IPS DF 6.9 (cell line): ENCODE data around the gene GATAD1.
"Not testable (repeated sequence)": the region's sequence is repeated elsewhere in the genome, so short reads cannot be mapped to it uniquely, and the experiment has no call there.

Experiments used
- DNase-seq: peaks from one replicate; pipeline ENCODE4 v3.0.0-alpha.2; 2013; ENCODE audit warnings: low read depth, low spot score
- H3K27ac ChIP-seq: one replicate; pipeline ENCODE4 v1.5.1; 2013; ENCODE audit warnings: low read length, control low read depth
- H3K27me3 ChIP-seq: 2 replicates; pipeline ENCODE4 v1.6.1; 2013; ENCODE audit warnings: mild to moderate bottlenecking, low read length; ENCODE audit not compliant: control insufficient read depth, insufficient read depth
- H3K36me3 ChIP-seq: 2 replicates; pipeline ENCODE4 v1.6.1; 2013; ENCODE audit warnings: low read length; ENCODE audit not compliant: control insufficient read depth, insufficient read depth
- H3K4me1 ChIP-seq: 2 replicates; pipeline ENCODE4 v1.6.1; 2013; ENCODE audit warnings: low read length; ENCODE audit not compliant: control insufficient read depth, insufficient read depth
- H3K4me3 ChIP-seq: 2 replicates; pipeline ENCODE4 v1.5.1; 2013; ENCODE audit warnings: mild to moderate bottlenecking, low read length
- H3K9me3 ChIP-seq: 2 replicates; pipeline ENCODE4 v1.6.1; 2013; ENCODE audit warnings: low read length, inconsistent platforms; ENCODE audit not compliant: control insufficient read depth, insufficient read depth
- WGBS: extraction: QIAGEN DNeasy Blood & Tissue Kit; methylation state at CpG from one replicate; pipeline ENCODE4 v1.1.7; 2013; ENCODE audit warnings: mixed read lengths, missing lambda C conversion rate; ENCODE audit not compliant: insufficient read length, insufficient coverage; 5-methylcytosine and 5-hydroxymethylcytosine counted together

Gene GATAD1

DNA sequence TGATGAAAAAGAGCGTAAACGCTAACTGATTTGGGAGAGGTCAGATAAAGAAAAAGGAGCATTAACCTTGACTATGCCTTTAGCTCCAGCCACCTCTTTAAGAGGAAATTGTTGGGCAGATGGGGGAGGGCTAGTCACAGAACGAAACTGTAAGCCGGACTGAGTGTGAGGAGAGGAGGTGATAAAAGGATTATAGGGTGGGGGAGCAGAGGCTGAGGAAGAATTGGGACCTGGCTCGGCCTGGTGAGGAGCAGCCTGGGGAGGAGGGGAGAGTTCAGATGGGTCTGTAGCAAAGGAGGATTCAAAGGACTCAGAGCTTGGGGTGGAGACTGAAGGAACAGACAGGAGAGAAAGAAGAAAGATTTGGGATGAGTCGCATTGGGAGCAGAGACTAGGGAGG, 36.3 kb downstream of the GATAD1 start:
- H3K4me1 ChIP-seq, H3K27me3 ChIP-seq, H3K27ac ChIP-seq, DNase-seq, H3K9me3 ChIP-seq, H3K4me3 ChIP-seq, H3K36me3 ChIP-seq: not testable (repeated sequence)
- WGBS: no CpG with 5 or more reads among the region's 6 CpGs

DNA sequence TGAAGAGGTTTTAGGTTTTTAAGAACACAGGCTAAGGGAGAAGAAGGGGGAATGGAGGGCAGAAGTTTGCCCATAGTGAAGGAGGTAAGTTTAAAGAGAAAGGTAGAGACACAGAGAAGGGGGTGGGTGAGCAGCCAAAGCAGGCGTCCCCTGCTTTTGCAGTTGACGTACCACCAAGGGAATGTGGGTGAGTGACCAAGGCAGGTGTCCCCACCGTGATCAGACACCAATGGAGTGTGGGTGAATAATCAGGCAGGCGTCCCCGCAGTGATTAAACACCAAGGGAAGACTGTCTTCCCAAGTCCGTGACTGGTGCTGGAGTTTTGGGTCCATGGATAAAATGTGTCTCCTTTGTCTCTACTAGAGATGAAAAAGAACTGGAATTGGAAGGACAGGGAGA, 36.9 kb downstream of the GATAD1 start:
- H3K4me1 ChIP-seq, H3K27ac ChIP-seq, H3K9me3 ChIP-seq, H3K27me3 ChIP-seq, H3K4me3 ChIP-seq, H3K36me3 ChIP-seq, DNase-seq: not testable (repeated sequence)
- no CpG with 5 or more reads among the region's 6 CpGs for WGBS

DNA sequence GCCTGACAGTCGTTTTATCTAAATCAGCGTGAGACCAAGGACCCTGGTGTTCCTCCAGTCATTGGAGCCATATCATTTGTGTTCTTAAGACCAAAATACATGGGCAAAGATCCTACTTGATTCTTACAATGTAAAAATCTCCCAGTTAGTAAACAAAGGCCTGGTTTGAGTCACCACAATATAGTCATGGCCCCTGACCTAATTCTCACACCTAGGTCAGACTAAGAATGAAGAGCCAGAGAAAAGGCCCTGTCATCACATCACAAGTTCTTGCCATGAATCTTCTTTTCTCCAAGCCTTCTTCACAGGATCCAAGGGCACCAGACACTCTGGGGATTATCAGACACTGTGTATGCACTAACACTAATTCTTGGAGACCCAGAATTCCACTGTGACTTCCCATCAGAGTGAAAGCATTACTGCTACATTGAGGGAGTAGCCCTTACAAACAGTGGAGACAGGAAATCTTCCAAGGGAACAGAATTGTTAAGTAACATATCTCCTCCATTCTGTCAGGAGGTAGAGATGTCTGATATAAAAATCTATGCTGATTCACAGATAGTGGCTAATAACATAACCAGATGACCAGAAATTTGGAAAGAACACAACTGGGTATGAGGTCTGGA, 38.1 kb downstream of the GATAD1 start:
- Histone ChIP-seq H3K4me3 (no peak overlapping the region), H3K4me1 (no peaks in the 10 kb centered on the region), H3K27ac (no peak overlapping the region), H3K9me3 (no peaks in the 10 kb centered on the region), H3K36me3 (peaks cover 4% of the 10 kb centered on the region; the same call in 1 of the 2 replicates), H3K27me3 (no peaks in the 10 kb centered on the region)
- no CpG with 5 or more reads among the region's 2 CpGs for WGBS
- no peak for DNase-seq

DNA sequence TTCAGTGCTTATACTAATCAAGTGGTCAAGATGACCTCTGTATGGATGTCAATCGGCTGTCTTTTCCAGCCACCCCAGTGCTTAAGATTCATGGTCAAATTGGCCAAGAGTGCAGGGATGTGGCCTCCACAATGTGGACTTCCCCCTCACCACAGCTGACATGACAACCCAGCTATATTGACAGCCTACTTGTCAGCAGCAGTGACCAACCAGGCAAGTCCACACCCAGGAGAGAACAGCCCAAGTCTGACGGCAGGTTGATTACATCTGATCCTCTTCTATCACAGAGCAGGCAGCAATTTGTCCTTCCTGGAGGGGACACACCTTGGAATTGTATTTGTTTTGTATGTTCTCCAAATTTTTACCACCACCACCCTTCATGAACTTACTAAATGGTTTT, 38.7 kb downstream of the GATAD1 start:
- no CpG with 5 or more reads among the region's 2 CpGs for WGBS
- H3K36me3 ChIP-seq: peaks cover 4% of the 10 kb centered on the region; the same call in 1 of the 2 replicates
- H3K27ac ChIP-seq: no peak overlapping the region

DNA sequence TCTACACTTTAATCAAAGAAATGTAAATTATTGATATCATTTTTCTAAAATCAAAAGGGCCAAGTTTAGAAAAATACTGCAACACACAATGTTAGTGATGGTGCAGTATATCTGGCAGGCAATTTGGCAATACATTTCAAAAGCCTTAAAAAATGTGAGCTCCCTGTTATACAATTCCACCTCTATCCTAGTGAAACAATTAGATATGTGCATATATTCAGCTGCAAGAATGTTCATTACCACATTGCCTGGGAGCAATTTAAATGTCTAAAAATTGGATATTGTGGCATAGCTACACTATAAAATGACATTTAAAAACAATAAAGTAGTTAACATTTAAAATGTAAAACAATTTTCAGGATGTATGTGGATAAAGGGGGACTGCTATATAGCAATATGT, 40.5 kb downstream of the GATAD1 start:
- DNase-seq: no peak
- no peak overlapping the region for H3K4me3 ChIP-seq
- no peak overlapping the region for H3K27ac ChIP-seq
- H3K9me3 ChIP-seq: no peaks in the 10 kb centered on the region
- no peaks in the 10 kb centered on the region for H3K4me1 ChIP-seq
- peaks cover 6% of the 10 kb centered on the region; the same call in 1 of the 2 replicates for H3K36me3 ChIP-seq
- H3K27me3 ChIP-seq: no peaks in the 10 kb centered on the region

More for the DNA sequence above, 38.7 kb downstream of the GATAD1 start:
- no peak for DNase-seq
- Histone ChIP-seq H3K9me3 (no peaks in the 10 kb centered on the region), H3K4me1 (no peaks in the 10 kb centered on the region), H3K4me3 (no peak overlapping the region), H3K27me3 (no peaks in the 10 kb centered on the region)

DNA sequence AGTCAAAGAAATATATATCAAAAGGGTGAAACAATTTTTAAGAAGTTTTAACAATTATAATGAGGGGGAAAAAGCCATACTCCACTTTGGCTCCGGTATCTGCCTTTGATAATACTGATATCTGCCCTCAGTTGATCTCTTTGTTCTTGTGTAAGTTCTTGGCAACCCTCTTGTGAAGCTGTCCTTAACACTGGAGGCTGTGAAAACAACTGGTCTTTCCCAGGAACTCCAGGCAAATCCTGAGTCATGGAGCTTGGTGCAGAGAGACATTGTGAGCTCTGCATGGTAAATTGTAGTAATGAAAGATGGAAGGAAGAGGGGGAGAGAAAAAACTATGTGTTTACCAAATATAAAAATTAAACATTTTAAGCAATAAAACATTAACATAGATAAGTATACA, 42.4 kb downstream of the GATAD1 start:
- Histone ChIP-seq H3K36me3 (peaks cover 6% of the 10 kb centered on the region; the same call in 1 of the 2 replicates), H3K4me1 (no peaks in the 10 kb centered on the region), H3K4me3 (no peak overlapping the region), H3K9me3 (no peaks in the 10 kb centered on the region), H3K27ac (no peak overlapping the region), H3K27me3 (no peaks in the 10 kb centered on the region)
- no CpG with 5 or more reads among the region's 1 CpG for WGBS
- no peak for DNase-seq

DNA sequence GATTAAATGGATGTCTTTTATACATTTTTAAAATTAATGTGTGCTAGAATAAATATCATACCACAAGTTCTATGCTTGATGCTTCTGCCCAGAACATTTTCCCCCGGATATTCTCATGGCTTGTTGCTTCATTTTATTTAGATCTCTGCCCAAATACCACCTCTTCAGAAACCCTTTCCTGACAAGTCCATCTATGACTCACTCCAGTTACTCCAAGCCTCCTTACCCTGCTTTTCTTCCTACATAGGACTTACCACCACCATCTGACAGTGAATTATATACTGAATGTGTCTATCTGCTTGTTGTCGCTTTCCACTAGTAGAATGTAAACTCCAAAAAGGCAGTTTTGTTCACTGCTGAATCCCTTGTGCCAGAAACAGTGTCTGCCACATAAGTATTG, 49.6 kb downstream of the GATAD1 start:
- Histone ChIP-seq H3K4me1 (no peaks in the 10 kb centered on the region), H3K9me3 (no peaks in the 10 kb centered on the region), H3K27me3 (no peaks in the 10 kb centered on the region; the same call in 1 of the 2 replicates), H3K4me3 (no peak overlapping the region), H3K27ac (no peak overlapping the region), H3K36me3 (peaks cover 8% of the 10 kb centered on the region; the same call in 1 of the 2 replicates)
- WGBS: no CpG with 5 or more reads among the region's 2 CpGs
- no peak for DNase-seq

DNA sequence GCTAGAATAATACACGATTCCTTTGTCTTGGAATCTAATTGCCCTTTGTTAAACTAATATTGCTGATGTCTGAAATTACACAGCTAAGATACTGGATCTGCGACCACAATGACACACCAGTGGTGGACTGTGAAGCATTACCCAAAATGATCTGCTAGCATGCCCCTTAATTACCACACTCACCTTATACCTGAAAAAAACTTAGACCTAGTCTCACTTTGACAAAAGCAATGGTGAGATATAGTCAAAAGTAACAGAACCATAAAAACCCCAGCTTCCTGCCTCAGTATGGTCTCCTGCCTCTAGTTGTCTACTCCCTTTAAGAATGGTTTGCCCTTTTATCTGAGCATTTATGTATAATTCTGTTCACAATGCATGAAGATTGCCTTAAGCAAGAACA, 51.3 kb downstream of the GATAD1 start:
- H3K27me3 ChIP-seq: no peaks in the 10 kb centered on the region; the same call in 1 of the 2 replicates
- WGBS: no CpG with 5 or more reads among the region's 2 CpGs
- DNase-seq: no peak
- no peaks in the 10 kb centered on the region for H3K9me3 ChIP-seq
- H3K4me1 ChIP-seq: no peaks in the 10 kb centered on the region
- H3K36me3 ChIP-seq: peaks cover 6% of the 10 kb centered on the region; the same call in 1 of the 2 replicates
- H3K4me3 ChIP-seq: no peak overlapping the region
- H3K27ac ChIP-seq: no peak overlapping the region

DNA sequence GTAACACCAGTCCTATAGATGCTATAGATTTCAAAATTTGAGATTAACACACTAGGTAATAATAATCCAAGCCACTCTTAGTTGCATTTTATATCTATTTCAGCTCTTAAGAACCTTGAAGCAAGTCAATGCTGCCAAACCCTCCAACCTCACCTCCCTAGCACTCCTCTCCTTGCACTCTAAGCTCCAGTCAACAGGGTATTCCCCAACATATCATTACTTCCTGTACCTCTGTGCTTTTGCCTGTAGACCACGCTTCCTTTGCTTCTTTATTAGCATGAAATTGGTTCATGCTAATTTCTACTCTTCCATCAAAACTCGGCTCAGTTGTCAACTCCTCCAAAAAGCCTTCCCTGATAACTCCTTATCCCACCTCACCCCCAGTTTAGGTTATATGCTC, 56.5 kb downstream of the GATAD1 start:
- Histone ChIP-seq H3K4me3 (no peak overlapping the region), H3K9me3 (no peaks in the 10 kb centered on the region), H3K27ac (no peak overlapping the region), H3K36me3 (peaks cover 6% of the 10 kb centered on the region; the same call in 1 of the 2 replicates), H3K4me1 (no peaks in the 10 kb centered on the region), H3K27me3 (no peaks in the 10 kb centered on the region)
- no peak for DNase-seq
- WGBS: no CpG with 5 or more reads among the region's 2 CpGs

DNA sequence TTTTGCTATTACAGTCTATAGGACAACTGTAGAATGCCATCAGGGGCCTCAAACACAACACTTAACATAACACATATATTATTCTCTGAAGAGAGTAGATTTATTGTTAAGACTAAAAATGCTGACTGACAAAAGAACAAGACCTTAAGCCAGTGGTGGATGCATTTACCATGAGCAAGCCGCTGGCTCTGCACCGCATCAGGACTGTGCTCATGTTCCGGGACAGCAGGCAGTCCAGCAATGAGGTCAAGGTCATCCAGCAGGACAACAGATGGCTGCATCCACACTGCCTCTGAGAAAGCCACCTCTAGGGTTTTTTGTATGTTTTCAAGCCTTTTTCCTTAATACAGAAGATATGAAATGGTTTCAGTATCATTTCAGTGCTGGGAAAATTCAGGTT, 57.3 kb downstream of the GATAD1 start:
- WGBS: no CpG with 5 or more reads among the region's 3 CpGs
- Histone ChIP-seq H3K4me1 (no peaks in the 10 kb centered on the region), H3K27ac (no peak overlapping the region)

DNA sequence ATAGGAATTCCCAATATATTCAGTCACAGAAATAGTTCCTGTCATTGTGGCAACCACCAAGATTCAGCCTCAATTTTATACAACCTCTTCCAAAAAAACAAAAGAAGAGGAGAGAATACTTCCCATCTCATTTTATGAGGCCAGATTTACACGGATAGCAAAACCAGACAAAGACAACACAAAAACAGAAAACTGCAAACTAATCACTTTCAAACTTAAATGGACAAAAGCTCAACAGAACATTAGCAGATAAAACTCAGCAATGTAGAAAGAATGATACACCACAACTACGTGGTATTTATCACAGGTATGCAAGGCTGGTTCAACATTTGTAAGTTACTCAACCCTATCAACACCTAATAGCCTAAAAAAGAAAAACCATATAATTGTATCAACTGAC, 59.1 kb downstream of the GATAD1 start:
- Histone ChIP-seq H3K4me3 (no peak overlapping the region), H3K27me3 (no peaks in the 10 kb centered on the region), H3K4me1 (no peaks in the 10 kb centered on the region), H3K27ac (no peak overlapping the region), H3K9me3 (no peaks in the 10 kb centered on the region), H3K36me3 (no peaks in the 10 kb centered on the region)
- WGBS: no CpG with 5 or more reads among the region's 2 CpGs
- DNase-seq: no peak

More for the DNA sequence above, 57.3 kb downstream of the GATAD1 start:
- Histone ChIP-seq H3K36me3 (peaks cover 6% of the 10 kb centered on the region; the same call in 1 of the 2 replicates), H3K4me3 (no peak overlapping the region), H3K9me3 (no peaks in the 10 kb centered on the region), H3K27me3 (no peaks in the 10 kb centered on the region)
- DNase-seq: no peak
